Astrocyte (in vitro differentiated cells and primary cell): ENCODE data around the gene SLC16A2. TPM values are rescaled to one million over a fixed set of nuclear protein-coding genes. Genes with fewer than 3 reads are reported as not detected.

Experiments
- DNase-seq: peaks from one replicate; pipeline ENCODE4 v3.0.0-alpha.2; 2010; ENCODE audit warnings: low read depth
- FAIRE-seq: peaks from 2 replicates; lab custom pipeline; 2011; peaks lifted over from hg19 to GRCh38; lab: Jason Lieb, UNC
- H2AFZ ChIP-seq: 2 replicates; pipeline ENCODE4 v1.6.0; 2012; ENCODE audit warnings: low read depth, low read length, inconsistent platforms
- H3K27ac ChIP-seq: 2 replicates; pipeline ENCODE4 v1.5.1; 2011; ENCODE audit warnings: low read depth, low read length, inconsistent platforms
- H3K27me3 ChIP-seq: 2 replicates; pipeline ENCODE4 v1.6.0; 2011; ENCODE audit warnings: low read length, inconsistent platforms; ENCODE audit not compliant: insufficient read depth
- H3K36me3 ChIP-seq: 2 replicates; pipeline ENCODE4 v1.5.1; 2011; ENCODE audit warnings: low read length, inconsistent platforms; ENCODE audit not compliant: insufficient read depth
- H3K4me1 ChIP-seq: 2 replicates; pipeline ENCODE4 v1.5.1; 2011; ENCODE audit warnings: low read length, inconsistent platforms; ENCODE audit not compliant: insufficient read depth
- H3K4me2 ChIP-seq: 2 replicates; pipeline ENCODE4 v1.6.0; 2012; ENCODE audit warnings: low read length, inconsistent platforms
- H3K4me3 ChIP-seq: 2 replicates; pipeline ENCODE4 v1.5.1; 2011; ENCODE audit warnings: low read depth, mild to moderate bottlenecking, low read length, inconsistent platforms; ENCODE audit not compliant: insufficient read depth
- H3K79me2 ChIP-seq: 2 replicates; pipeline ENCODE4 v1.6.0; 2012; ENCODE audit warnings: mild to moderate bottlenecking, low read length, inconsistent platforms; ENCODE audit not compliant: insufficient read depth
- H3K9ac ChIP-seq: 2 replicates; pipeline ENCODE4 v1.6.0; 2012; ENCODE audit warnings: mild to moderate bottlenecking, low read length, inconsistent platforms
- H3K9me3 ChIP-seq: 2 replicates; pipeline ENCODE4 v1.5.1; 2012; ENCODE audit warnings: low read depth, mild to moderate bottlenecking, low read length, inconsistent platforms; ENCODE audit not compliant: insufficient read depth
- H4K20me1 ChIP-seq: 2 replicates; pipeline ENCODE4 v1.6.0; 2012; ENCODE audit warnings: low read length, inconsistent platforms; ENCODE audit not compliant: insufficient read depth
- H3K27ac Mint-ChIP-seq: one replicate; pipeline ENCODE4 v1.8.0; 2021; ENCODE audit warnings: mild to moderate bottlenecking, mixed read lengths; ENCODE audit not compliant: unreplicated experiment
- H3K27me3 Mint-ChIP-seq: one replicate; pipeline ENCODE4 v1.8.0; 2021; ENCODE audit warnings: low read depth, mixed read lengths; ENCODE audit not compliant: unreplicated experiment
- H3K36me3 Mint-ChIP-seq: one replicate; pipeline ENCODE4 v1.8.0; 2021; ENCODE audit warnings: low read depth, mixed read lengths; ENCODE audit not compliant: unreplicated experiment
- H3K4me1 Mint-ChIP-seq: one replicate; pipeline ENCODE4 v1.8.0; 2021; ENCODE audit warnings: low read depth, mixed read lengths; ENCODE audit not compliant: unreplicated experiment
- H3K4me3 Mint-ChIP-seq: one replicate; pipeline ENCODE4 v1.8.0; 2021; ENCODE audit warnings: mild to moderate bottlenecking, moderate library complexity, mixed read lengths; ENCODE audit not compliant: unreplicated experiment
- H3K9me3 Mint-ChIP-seq: one replicate; pipeline ENCODE4 v1.8.0; 2021; ENCODE audit warnings: mild to moderate bottlenecking, mixed read lengths; ENCODE audit not compliant: unreplicated experiment
- CTCF ChIP-seq: IDR thresholded peaks from 2 replicates; pipeline ENCODE4 v1.5.1; 2011; ENCODE audit warnings: low read depth, mild to moderate bottlenecking, inconsistent platforms, low read length, moderate library complexity; ENCODE audit not compliant: insufficient read depth
- EZH2 ChIP-seq: IDR thresholded peaks from 2 replicates; pipeline ENCODE4 v1.6.1; 2012; ENCODE audit warnings: mild to moderate bottlenecking, low read length, inconsistent platforms; ENCODE audit not compliant: insufficient read depth
- total RNA-seq: library from RNA; stranded (reverse); gene quantifications from 2 replicates; pipeline ENCODE4 v1.2.1, GENCODE V29; 2021

SLC16A2 gene
- total RNA-seq, 1 donor from 2014 or later = 21.1 TPM

DNA sequence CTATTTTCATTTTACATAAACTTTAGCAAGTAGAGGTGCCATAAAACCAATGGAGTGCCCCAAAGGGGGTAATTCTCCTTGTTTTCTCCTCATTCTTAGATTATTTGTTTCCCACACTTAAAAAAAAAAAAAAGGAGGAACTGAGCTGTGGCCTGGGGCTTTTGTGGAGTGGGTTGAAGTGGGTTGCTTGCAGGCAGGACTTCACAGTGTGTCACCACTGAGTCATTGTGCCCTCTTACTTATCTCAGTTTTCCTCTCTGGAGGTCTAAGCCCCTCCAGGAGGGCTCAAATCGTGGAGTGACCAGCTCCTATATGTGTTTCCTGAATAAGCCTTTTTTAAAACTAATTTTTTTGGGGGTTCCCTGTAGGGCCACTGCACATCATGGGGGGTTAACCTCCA, 69.0 kb downstream of the SLC16A2 start:
- Histone ChIP-seq H3K4me3 (no peak overlapping the region), H3K4me2 (no peak overlapping the region), H3K79me2 (no peaks in the 10 kb centered on the region), H4K20me1 (no peaks in the 10 kb centered on the region), H3K9me3 (no peaks in the 10 kb centered on the region), H3K27ac (no peak overlapping the region), H3K9ac (no peak overlapping the region), H3K36me3 (no peaks in the 10 kb centered on the region), H2AFZ (no peak overlapping the region), H3K4me1 (no peaks in the 10 kb centered on the region), H3K27me3 (no peaks in the 10 kb centered on the region)
- Mint-ChIP-seq H3K27ac (no peak overlapping the region), H3K9me3 (no peaks in the 10 kb centered on the region), H3K4me3 (no peak overlapping the region), H3K4me1 (peaks cover 2% of the 10 kb centered on the region), H3K36me3 (no peaks in the 10 kb centered on the region), H3K27me3 (no peaks in the 10 kb centered on the region)
- TF ChIP-seq EZH2 (no peak), CTCF (no peak)
- no peak for FAIRE-seq
- no peak for DNase-seq

GRCh38 chrX:74492720-74493201, 71.5 kb downstream of the SLC16A2 start:
- no peaks in the 10 kb centered on the region for H3K4me1 ChIP-seq
- H3K9me3 ChIP-seq = no peaks in the 10 kb centered on the region
- no peak overlapping the region for H3K4me2 ChIP-seq
- no peak overlapping the region for H3K4me3 ChIP-seq
- DNase-seq (no peak), FAIRE-seq (no peak)
- H3K4me3 Mint-ChIP-seq = no peak overlapping the region
- H3K9me3 Mint-ChIP-seq = no peaks in the 10 kb centered on the region
- H2AFZ ChIP-seq = no peak overlapping the region
- no peaks in the 10 kb centered on the region for H3K27me3 ChIP-seq
- TF ChIP-seq EZH2 (no peak), CTCF (no peak)
- H3K79me2 ChIP-seq = no peaks in the 10 kb centered on the region
- H3K36me3 Mint-ChIP-seq = no peaks in the 10 kb centered on the region
- no peak overlapping the region for H3K27ac ChIP-seq
- no peaks in the 10 kb centered on the region for H3K36me3 ChIP-seq
- peaks cover 2% of the 10 kb centered on the region for H3K4me1 Mint-ChIP-seq
- H3K27me3 Mint-ChIP-seq = no peaks in the 10 kb centered on the region
- H3K27ac Mint-ChIP-seq = no peak overlapping the region
- no peak overlapping the region for H3K9ac ChIP-seq
- no peaks in the 10 kb centered on the region for H4K20me1 ChIP-seq

DNA sequence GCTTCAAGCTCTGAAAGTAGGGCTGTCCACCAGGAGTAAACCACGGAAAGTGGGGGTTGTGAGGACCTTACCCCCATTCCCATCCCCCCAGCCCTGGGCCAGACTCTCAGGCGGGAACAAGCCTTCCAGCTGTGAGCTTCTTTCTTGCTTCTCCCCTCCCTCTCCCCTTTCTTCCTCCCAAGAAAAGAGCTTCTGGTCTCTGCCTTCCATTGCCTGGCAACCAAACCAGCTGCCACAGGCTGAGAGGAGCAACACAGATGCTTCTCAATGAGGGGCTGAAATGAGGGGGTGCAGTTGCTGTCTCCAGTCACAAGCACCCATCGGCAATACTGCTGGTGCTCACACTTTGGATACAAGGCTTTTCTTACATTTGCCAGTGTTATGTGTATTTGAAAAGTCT, 72.5 kb downstream of the SLC16A2 start:
- Histone ChIP-seq H4K20me1 (no peaks in the 10 kb centered on the region), H3K36me3 (no peaks in the 10 kb centered on the region), H3K79me2 (no peaks in the 10 kb centered on the region), H3K9me3 (no peaks in the 10 kb centered on the region), H3K9ac (no peak overlapping the region), H3K4me3 (no peak overlapping the region), H3K4me2 (no peak overlapping the region), H3K27ac (no peak overlapping the region), H3K27me3 (no peaks in the 10 kb centered on the region), H2AFZ (no peak overlapping the region), H3K4me1 (no peaks in the 10 kb centered on the region)
- H3K27me3 Mint-ChIP-seq = no peaks in the 10 kb centered on the region
- H3K9me3 Mint-ChIP-seq = no peaks in the 10 kb centered on the region
- FAIRE-seq (no peak), DNase-seq (no peak)
- H3K4me1 Mint-ChIP-seq = peaks cover 2% of the 10 kb centered on the region
- no peak overlapping the region for H3K27ac Mint-ChIP-seq
- H3K36me3 Mint-ChIP-seq = no peaks in the 10 kb centered on the region
- no peak overlapping the region for H3K4me3 Mint-ChIP-seq
- TF ChIP-seq EZH2 (no peak), CTCF (no peak)
